Loucy (cell line): ENCODE results near the gene KCTD14.
"Not testable (repeated sequence)": the region's sequence is repeated elsewhere in the genome, so short reads cannot be mapped to it uniquely, and the experiment has no call there.

ENCODE experiments used
- H2AFZ ChIP-seq: fragments of 200-600 bp; sonication (generic); 2 replicates; pipeline ENCODE4 v1.6.0; 2016; ENCODE audit warnings: antibody characterized with exemption, mild to moderate bottlenecking, low read length, moderate library complexity
- H3F3A ChIP-seq: fragments of 200-600 bp; 2 replicates; pipeline ENCODE4 v1.6.0; 2016; ENCODE audit warnings: antibody characterized with exemption, low read depth, mild to moderate bottlenecking
- H3K27me3 ChIP-seq: fragments of 200-600 bp; sonication (generic); 2 replicates; pipeline ENCODE4 v1.6.1; 2014; ENCODE audit warnings: low read length, mild to moderate bottlenecking; ENCODE audit not compliant: insufficient read depth, poor library complexity, severe bottlenecking
- H3K36me3 ChIP-seq: fragments of 200-600 bp; sonication (generic); 2 replicates; pipeline ENCODE4 v1.6.1; 2016; ENCODE audit warnings: low read length; ENCODE audit not compliant: insufficient read depth
- H3K4me1 ChIP-seq: fragments of 200-600 bp; sonication (generic); 2 replicates; pipeline ENCODE4 v1.5.1; 2014; ENCODE audit warnings: low read length, mild to moderate bottlenecking; ENCODE audit not compliant: insufficient read depth, poor library complexity, severe bottlenecking
- H3K4me2 ChIP-seq: fragments of 200-600 bp; sonication (generic); 2 replicates; pipeline ENCODE4 v1.6.0; 2014; ENCODE audit warnings: antibody characterized with exemption, low read length, low read depth, mild to moderate bottlenecking; ENCODE audit not compliant: poor library complexity, severe bottlenecking
- H3K4me3 ChIP-seq: fragments of 200-600 bp; sonication (generic); 2 replicates; pipeline ENCODE4 v1.5.1; 2014; ENCODE audit warnings: low read length, mild to moderate bottlenecking, mixed read lengths; ENCODE audit not compliant: poor library complexity, severe bottlenecking
- H3K79me2 ChIP-seq: fragments of 200-600 bp; sonication (generic); 2 replicates; pipeline ENCODE4 v1.6.1; 2014; ENCODE audit warnings: low read length; ENCODE audit not compliant: insufficient read depth
- H3K9ac ChIP-seq: fragments of 200-600 bp; sonication (generic); 2 replicates; pipeline ENCODE4 v1.6.0; 2014; ENCODE audit warnings: mild to moderate bottlenecking, low read depth, low read length, moderate library complexity; ENCODE audit not compliant: poor library complexity, severe bottlenecking
- H3K9me2 ChIP-seq: fragments of 200-600 bp; sonication (generic); replicated peaks from 2 replicates; pipeline ENCODE4 v1.6.1; 2016; ENCODE audit warnings: low read depth, low read length, mixed read lengths
- H3K9me3 ChIP-seq: fragments of 200-600 bp; sonication (generic); 2 replicates; pipeline ENCODE4 v1.6.1; 2014; ENCODE audit warnings: mild to moderate bottlenecking, antibody characterized with exemption, low read length, low read depth; ENCODE audit not compliant: insufficient read depth
- H4K20me1 ChIP-seq: fragments of 200-600 bp; sonication (generic); 2 replicates; pipeline ENCODE4 v1.6.0; 2014; ENCODE audit warnings: antibody characterized with exemption, low read length, mild to moderate bottlenecking; ENCODE audit not compliant: insufficient read depth, poor library complexity, severe bottlenecking
- EZH2phosphoT487 ChIP-seq: fragments of 200-600 bp; IDR thresholded peaks from 2 replicates; pipeline ENCODE4 v1.6.1; 2018; ENCODE audit warnings: antibody characterized with exemption, mild to moderate bottlenecking, moderate library complexity, borderline replicate concordance
- TF ChIP-seq, protein P1 (sequence below): fragments of 200-600 bp; sonication (generic); conservative IDR thresholded peaks from 2 replicates; pipeline ENCODE4 v1.5.1; 2014; ENCODE audit warnings: mild to moderate bottlenecking, antibody characterized with exemption, low read length

The KCTD14 gene

DNA sequence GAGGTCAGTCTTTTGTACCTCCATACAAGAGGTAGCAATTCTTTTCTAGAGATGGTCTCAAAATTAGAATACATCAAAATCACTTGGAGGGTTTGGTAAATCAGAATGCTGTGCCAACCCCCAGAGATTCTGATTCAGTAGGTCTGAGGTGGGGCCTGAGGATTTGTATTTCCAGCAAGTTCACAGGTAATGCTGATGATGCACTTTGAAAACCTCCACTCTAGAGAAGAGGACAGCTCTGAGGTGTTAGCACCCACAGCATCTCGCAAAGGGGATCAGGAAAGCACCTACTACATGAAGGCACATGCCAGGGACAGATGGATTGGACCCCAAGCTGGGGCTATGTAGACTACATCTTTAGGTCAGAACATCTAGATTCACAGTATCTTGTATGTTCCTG is 7.2 kb downstream of the KCTD14 start:
- no peaks in the 10 kb centered on the region for H3K9me2 ChIP-seq
- no peak overlapping the region for H3K9ac ChIP-seq
- no peaks in the 10 kb centered on the region for H3K4me1 ChIP-seq
- no peaks in the 10 kb centered on the region for H3K27me3 ChIP-seq
- no peak overlapping the region for H3K4me2 ChIP-seq
- no peaks in the 10 kb centered on the region for H3K79me2 ChIP-seq
- TF ChIP-seq EZH2phosphoT487, result no peak
- TF ChIP-seq, protein P1, sequence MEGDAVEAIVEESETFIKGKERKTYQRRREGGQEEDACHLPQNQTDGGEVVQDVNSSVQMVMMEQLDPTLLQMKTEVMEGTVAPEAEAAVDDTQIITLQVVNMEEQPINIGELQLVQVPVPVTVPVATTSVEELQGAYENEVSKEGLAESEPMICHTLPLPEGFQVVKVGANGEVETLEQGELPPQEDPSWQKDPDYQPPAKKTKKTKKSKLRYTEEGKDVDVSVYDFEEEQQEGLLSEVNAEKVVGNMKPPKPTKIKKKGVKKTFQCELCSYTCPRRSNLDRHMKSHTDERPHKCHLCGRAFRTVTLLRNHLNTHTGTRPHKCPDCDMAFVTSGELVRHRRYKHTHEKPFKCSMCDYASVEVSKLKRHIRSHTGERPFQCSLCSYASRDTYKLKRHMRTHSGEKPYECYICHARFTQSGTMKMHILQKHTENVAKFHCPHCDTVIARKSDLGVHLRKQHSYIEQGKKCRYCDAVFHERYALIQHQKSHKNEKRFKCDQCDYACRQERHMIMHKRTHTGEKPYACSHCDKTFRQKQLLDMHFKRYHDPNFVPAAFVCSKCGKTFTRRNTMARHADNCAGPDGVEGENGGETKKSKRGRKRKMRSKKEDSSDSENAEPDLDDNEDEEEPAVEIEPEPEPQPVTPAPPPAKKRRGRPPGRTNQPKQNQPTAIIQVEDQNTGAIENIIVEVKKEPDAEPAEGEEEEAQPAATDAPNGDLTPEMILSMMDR, result no peak
- no peak overlapping the region for H2AFZ ChIP-seq
- H4K20me1 ChIP-seq, result no peaks in the 10 kb centered on the region
- H3K4me3 ChIP-seq, result no peak overlapping the region
- no peaks in the 10 kb centered on the region for H3K36me3 ChIP-seq
- H3F3A ChIP-seq, result no peaks in the 10 kb centered on the region
- H3K9me3 ChIP-seq, result no peaks in the 10 kb centered on the region

DNA sequence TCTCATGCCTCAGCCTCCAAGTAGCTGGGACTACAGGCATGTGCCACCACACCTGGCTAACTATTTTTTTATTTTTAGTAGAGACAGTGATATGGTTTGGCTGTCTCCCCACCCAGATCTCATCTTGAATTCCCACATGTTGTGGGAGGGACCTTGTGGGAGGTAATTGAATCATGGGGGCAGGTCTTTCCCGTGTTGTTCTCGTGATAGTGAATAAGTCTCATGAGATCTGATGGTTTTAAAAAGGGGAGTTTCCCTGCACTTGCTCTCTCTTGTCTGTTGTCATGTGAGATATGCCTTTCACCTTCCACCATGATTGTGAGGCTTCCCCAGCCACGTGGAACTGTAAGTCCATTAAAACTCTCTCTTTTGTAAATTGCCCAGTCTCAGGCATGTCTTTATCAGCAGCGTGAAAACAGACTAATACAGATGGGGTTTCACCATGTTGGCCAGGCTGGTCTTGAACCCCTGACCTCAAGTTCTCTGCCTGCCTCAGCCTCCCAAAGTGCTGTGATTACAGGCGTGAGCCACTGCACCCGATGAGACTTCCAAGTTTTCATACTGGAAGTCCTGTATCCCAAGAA is 8.0 kb downstream of the KCTD14 start:
- not testable (repeated sequence) for H3K4me3 ChIP-seq, H3F3A ChIP-seq, H2AFZ ChIP-seq, H3K4me1 ChIP-seq, H3K4me2 ChIP-seq, H3K36me3 ChIP-seq, H3K79me2 ChIP-seq, H3K9ac ChIP-seq, H3K9me2 ChIP-seq, H3K9me3 ChIP-seq, H4K20me1 ChIP-seq, H3K27me3 ChIP-seq

DNA sequence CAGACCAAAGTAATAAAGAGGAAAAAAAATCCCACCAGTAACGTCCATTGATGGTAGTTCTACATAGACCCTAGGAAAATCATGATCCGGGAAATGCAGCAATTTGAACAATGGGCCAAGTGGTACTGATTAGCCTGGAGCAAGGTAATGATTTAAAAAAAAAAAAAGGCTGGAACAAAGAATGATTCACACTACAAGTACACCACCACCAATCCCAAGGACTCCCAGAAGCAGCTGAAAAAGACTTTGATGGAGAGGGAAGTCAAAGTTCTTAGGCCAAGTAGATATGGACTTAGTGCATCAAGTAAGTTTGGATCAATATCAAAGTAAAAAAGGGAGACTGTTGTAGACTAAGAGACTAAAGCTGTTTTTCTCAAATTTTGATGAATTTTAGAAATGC is 11.8 kb downstream of the KCTD14 start:
- no peaks in the 10 kb centered on the region for H3K36me3 ChIP-seq
- no peaks in the 10 kb centered on the region for H3K27me3 ChIP-seq
- no peaks in the 10 kb centered on the region for H3K9me3 ChIP-seq
- H3K4me1 ChIP-seq, result no peaks in the 10 kb centered on the region
- H3F3A ChIP-seq, result no peaks in the 10 kb centered on the region
- H4K20me1 ChIP-seq, result no peaks in the 10 kb centered on the region
- H3K9ac ChIP-seq, result no peak overlapping the region
- no peaks in the 10 kb centered on the region for H3K9me2 ChIP-seq
- H3K4me3 ChIP-seq, result no peak overlapping the region
- H2AFZ ChIP-seq, result no peak overlapping the region
- no peak overlapping the region for H3K4me2 ChIP-seq
- TF ChIP-seq, protein P1, result no peak
- no peak for TF ChIP-seq EZH2phosphoT487
- no peaks in the 10 kb centered on the region for H3K79me2 ChIP-seq

DNA sequence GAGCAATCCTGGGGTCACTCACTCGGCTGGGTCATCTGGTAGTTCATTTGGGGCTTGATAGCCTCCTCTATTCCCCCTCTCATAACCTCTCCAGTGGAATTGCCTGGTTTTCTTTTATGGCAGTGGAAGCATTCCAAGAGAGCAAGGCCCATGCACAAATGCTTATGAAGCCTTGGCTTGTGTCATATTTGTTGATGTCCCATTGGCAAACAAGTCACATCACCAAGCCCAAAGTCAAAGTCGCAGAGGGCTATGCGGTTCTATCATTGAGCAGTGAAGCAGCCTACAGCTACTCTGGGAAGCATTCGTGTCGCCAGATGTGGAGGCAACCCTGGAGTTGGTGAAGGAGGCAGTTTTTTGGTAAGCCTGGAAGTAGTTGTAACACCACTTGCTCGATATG is 12.3 kb downstream of the KCTD14 start:
- Histone ChIP-seq H3F3A (no peaks in the 10 kb centered on the region), H3K9ac (no peak overlapping the region), H3K36me3 (no peaks in the 10 kb centered on the region), H2AFZ (no peak overlapping the region), H3K4me3 (no peak overlapping the region), H3K9me2 (no peaks in the 10 kb centered on the region), H3K27me3 (no peaks in the 10 kb centered on the region), H3K4me1 (no peaks in the 10 kb centered on the region), H4K20me1 (no peaks in the 10 kb centered on the region), H3K79me2 (no peaks in the 10 kb centered on the region), H3K4me2 (no peak overlapping the region), H3K9me3 (no peaks in the 10 kb centered on the region)
- TF ChIP-seq, protein P1, result no peak
- no peak for TF ChIP-seq EZH2phosphoT487
